GM23338 (cell line): ENCODE results near the gene OR2A2. TPM values are rescaled to one million over a fixed set of nuclear protein-coding genes. Genes with fewer than 3 reads are reported as not detected.
A peak's percentile ranks its signal among the peaks of the same experiment; 100 is the strongest.

Experiments used
- ATAC-seq: fragments of 200-7000 bp; cut with Tn5 transposase; 3 replicates; pipeline ENCODE4 v1.9.1; 2020
- DNase-seq: peaks from one replicate; pipeline ENCODE4 v3.0.0-alpha.2; 2015; ENCODE audit warnings: low spot score
- H2AFZ ChIP-seq: fragments of 200-600 bp; sonication (generic); 2 replicates; pipeline ENCODE4 v1.8.0; 2016; ENCODE audit warnings: antibody characterized with exemption, mild to moderate bottlenecking, moderate library complexity
- H3F3A ChIP-seq: fragments of 200-600 bp; sonication (generic); replicated peaks from 2 replicates; pipeline ENCODE4 v1.8.0; 2017; ENCODE audit warnings: antibody characterized with exemption, mixed run types, low read depth
- H3K27ac ChIP-seq: fragments of 200-600 bp; sonication (generic); 2 replicates; pipeline ENCODE4 v1.6.1; 2016; ENCODE audit warnings: low read depth
- H3K27me3 ChIP-seq: fragments of 200-600 bp; sonication (generic); 2 replicates; pipeline ENCODE4 v1.8.0; 2016; ENCODE audit warnings: mild to moderate bottlenecking, mixed run types, moderate library complexity; ENCODE audit not compliant: insufficient read depth
- H3K36me3 ChIP-seq: fragments of 200-600 bp; sonication (generic); 2 replicates; pipeline ENCODE4 v1.8.0; 2016; ENCODE audit warnings: mild to moderate bottlenecking; ENCODE audit not compliant: insufficient read depth
- H3K4me1 ChIP-seq: fragments of 200-600 bp; sonication (generic); 2 replicates; pipeline ENCODE4 v1.8.0; 2016; ENCODE audit warnings: mild to moderate bottlenecking, moderate library complexity; ENCODE audit not compliant: insufficient read depth
- H3K4me2 ChIP-seq: fragments of 200-600 bp; sonication (generic); 2 replicates; pipeline ENCODE4 v1.7.1; 2017; ENCODE audit warnings: mixed run types
- H3K4me3 ChIP-seq: fragments of 200-600 bp; sonication (generic); 2 replicates; pipeline ENCODE4 v1.6.1; 2016; ENCODE audit warnings: mixed run types
- H3K79me2 ChIP-seq: fragments of 200-600 bp; sonication (generic); replicated peaks from 2 replicates; pipeline ENCODE4 v1.8.0; 2017; ENCODE audit warnings: mild to moderate bottlenecking; ENCODE audit not compliant: insufficient read depth
- H3K9me2 ChIP-seq: fragments of 200-600 bp; sonication (generic); 2 replicates; pipeline ENCODE4 v1.8.0; 2017; ENCODE audit not compliant: insufficient read depth
- H4K20me1 ChIP-seq: fragments of 200-600 bp; sonication (generic); replicated peaks from 2 replicates; pipeline ENCODE4 v1.8.0; 2017; ENCODE audit warnings: mild to moderate bottlenecking; ENCODE audit not compliant: insufficient read depth
- H3K27ac Mint-ChIP-seq: 2 replicates; pipeline ENCODE4 v1.8.0; 2020; ENCODE audit warnings: inconsistent platforms, mild to moderate bottlenecking, moderate library complexity, mixed read lengths
- H3K27me3 Mint-ChIP-seq: 3 replicates; pipeline ENCODE4 v1.8.0; 2022; ENCODE audit warnings: low read depth, mild to moderate bottlenecking, moderate library complexity, mixed read lengths, inconsistent platforms; ENCODE audit not compliant: insufficient read depth, poor library complexity
- H3K36me3 Mint-ChIP-seq: 3 replicates; pipeline ENCODE4 v1.8.0; 2021; ENCODE audit warnings: low read depth, mild to moderate bottlenecking, inconsistent platforms, moderate library complexity, mixed read lengths
- H3K4me1 Mint-ChIP-seq: 3 replicates; pipeline ENCODE4 v1.8.0; 2020; ENCODE audit warnings: mild to moderate bottlenecking, inconsistent platforms, mixed read lengths
- H3K4me3 Mint-ChIP-seq: 3 replicates; pipeline ENCODE4 v1.8.0; 2021; ENCODE audit warnings: moderate library complexity, mild to moderate bottlenecking, inconsistent platforms, mixed read lengths
- H3K9me3 Mint-ChIP-seq: 3 replicates; pipeline ENCODE4 v1.8.0; 2020; ENCODE audit warnings: moderate library complexity, mild to moderate bottlenecking, inconsistent platforms, mixed read lengths
- CREB1 ChIP-seq: fragments of 250-450 bp; sonication (Bioruptor Pico); IDR thresholded peaks from 2 replicates; pipeline ENCODE4 v1.5.0; 2020; ENCODE audit warnings: low read depth, mild to moderate bottlenecking, moderate library complexity
- CTCF ChIP-seq, 2 experiments: fragments of 200-600 bp in 1 of 2; sonication (generic) in 1 of 2; conservative IDR thresholded peaks; 2 replicates each; pipeline versions ENCODE4 v1.5.1 to v1.6.1; 2016 to 2017; ENCODE audit warnings: antibody characterized with exemption in 2 of 2, low read depth in 2 of 2, mild to moderate bottlenecking in 2 of 2, moderate library complexity in 1 of 2
- EZH2 ChIP-seq: fragments of 200-600 bp; sonication (generic); IDR thresholded peaks from one replicate; pipeline ENCODE4 v1.8.0; 2017; ENCODE audit warnings: antibody characterized with exemption, mild to moderate bottlenecking, low read depth; ENCODE audit not compliant: unreplicated experiment
- EZH2phosphoT487 ChIP-seq: fragments of 200-600 bp; sonication (generic); IDR thresholded peaks from one replicate; pipeline ENCODE4 v1.8.1; 2018; ENCODE audit warnings: antibody characterized with exemption; ENCODE audit not compliant: unreplicated experiment
- NANOG ChIP-seq: IDR thresholded peaks from 2 replicates; pipeline ENCODE4 v1.6.1; 2016; ENCODE audit warnings: antibody characterized with exemption, borderline replicate concordance
- POLR2AphosphoS5 ChIP-seq: IDR thresholded peaks from 2 replicates; pipeline ENCODE4 v1.6.1; 2016; ENCODE audit warnings: antibody characterized with exemption, low read depth
- REST ChIP-seq: IDR thresholded peaks from one replicate; pipeline ENCODE4 v1.6.1; 2018; ENCODE audit warnings: antibody characterized with exemption; ENCODE audit not compliant: unreplicated experiment
- STAT1 ChIP-seq: IDR thresholded peaks from one replicate; pipeline ENCODE4 v1.6.1; 2016; ENCODE audit warnings: antibody characterized with exemption; ENCODE audit not compliant: unreplicated experiment
- polyA plus RNA-seq: library from polyadenylated mRNA; unstranded; fragments of >200 nt; fragmentation: Nextera tagmentation; extraction: Ambion mirVana; gene quantifications from 2 replicates; pipeline ENCODE4 v1.2.1, GENCODE V29; 2016
- total RNA-seq: library from RNA; depleted of rRNA; stranded (reverse); fragments of >200 nt; shearing (Covaris generic); gene quantifications from 2 replicates; pipeline ENCODE4 v1.2.3, GENCODE V29; 2014

Gene OR2A2
- total and polyA plus RNA-seq, 2 experiments from 2014 or later = not detected

- H3K4me2 ChIP-seq = no peak overlapping the region
- TF ChIP-seq CTCF (conservative IDR thresholded peaks at IDR 0.05; ENCODE audit: low read depth in 2 of 2) (peak; percentile 19 to 41; a peak in 3 of 4 replicates), CREB1 (no peak)
- H3K4me1 ChIP-seq = no peaks in the 10 kb centered on the region
- no peaks in the 10 kb centered on the region for H3K36me3 Mint-ChIP-seq
- H3K36me3 ChIP-seq = no peaks in the 10 kb centered on the region
- no peak overlapping the region for H3K4me3 ChIP-seq
- no peak overlapping the region for H3K27ac ChIP-seq
- no peaks in the 10 kb centered on the region; the same call in 2 of the 3 replicates for H3K9me3 Mint-ChIP-seq
- H3K27ac Mint-ChIP-seq = no peak overlapping the region
- no peaks in the 10 kb centered on the region for H3K4me1 Mint-ChIP-seq
- H4K20me1 ChIP-seq = no peaks in the 10 kb centered on the region
- no peaks in the 10 kb centered on the region for H3F3A ChIP-seq
- H3K27me3 ChIP-seq = no peaks in the 10 kb centered on the region
- H3K9me2 ChIP-seq = 0 out of 2 replicates have a peak, but pooled peaks cover 3% of the 10 kb centered on the region
- DNase-seq = no peak
- H2AFZ ChIP-seq = no peak overlapping the region
- H3K27me3 Mint-ChIP-seq = no peaks in the 10 kb centered on the region
- H3K79me2 ChIP-seq = no peaks in the 10 kb centered on the region
- no peak for ATAC-seq
- H3K4me3 Mint-ChIP-seq = no peak overlapping the region
Measured at GRCh38 chr7:144074374-144074773, 35.0 kb upstream of the OR2A2 start.

- H3K4me3 Mint-ChIP-seq = no peak within 1 kb of the TSS
- Histone ChIP-seq H3K79me2 (no peaks in the 10 kb centered on the region), H2AFZ (no peak within 1 kb of the TSS), H3K9me2 (no peaks in the 10 kb centered on the region), H3K4me3 (no peak within 1 kb of the TSS), H3K4me2 (no peak within 1 kb of the TSS), H3F3A (no peaks in the 10 kb centered on the region), H4K20me1 (no peaks in the 10 kb centered on the region), H3K27me3 (no peaks in the 10 kb centered on the region), H3K27ac (no peak within 1 kb of the TSS), H3K4me1 (no peaks in the 10 kb centered on the region; the same call in 1 of the 2 replicates), H3K36me3 (no peaks in the 10 kb centered on the region)
- H3K27ac Mint-ChIP-seq = no peak within 1 kb of the TSS
- no peak for DNase-seq
- H3K9me3 Mint-ChIP-seq = peaks cover 5% of the 10 kb centered on the region; the same call in 2 of the 3 replicates
- TF ChIP-seq NANOG = no peak
- TF ChIP-seq POLR2AphosphoS5 = no peak
- TF ChIP-seq CTCF (conservative IDR thresholded peaks at IDR 0.05; ENCODE audit: low read depth in 2 of 2) = no peak
- TF ChIP-seq REST = no peak
- TF ChIP-seq EZH2phosphoT487 = no peak
- no peak for TF ChIP-seq EZH2
- TF ChIP-seq CREB1 = no peak
- no peak for TF ChIP-seq STAT1
- peaks cover 2% of the 10 kb centered on the region; the same call in 1 of the 3 replicates for H3K4me1 Mint-ChIP-seq
- H3K27me3 Mint-ChIP-seq = no peaks in the 10 kb centered on the region
- ATAC-seq = no peak
- H3K36me3 Mint-ChIP-seq = no peaks in the 10 kb centered on the region
Measured at GRCh38 chr7:144085978-144086377, 23.4 kb upstream of the OR2A2 start, which contains the start of gene OR2A12. TSS of gene OR2A12 (plus strand) at chr7:144086278. CDS start at chr7:144095108, 8,830 bp downstream.
